ENCODE data around the gene DACH1. TPM values are rescaled to one million over a fixed set of nuclear protein-coding genes. Genes with fewer than 3 reads are reported as not detected.

DACH1 gene
- total and polyA plus RNA-seq, 2 donors (not counting 3 experiments of a cell fraction or from before 2014, with no cell fraction given), result 8.6 to 28.3 TPM

DNA sequence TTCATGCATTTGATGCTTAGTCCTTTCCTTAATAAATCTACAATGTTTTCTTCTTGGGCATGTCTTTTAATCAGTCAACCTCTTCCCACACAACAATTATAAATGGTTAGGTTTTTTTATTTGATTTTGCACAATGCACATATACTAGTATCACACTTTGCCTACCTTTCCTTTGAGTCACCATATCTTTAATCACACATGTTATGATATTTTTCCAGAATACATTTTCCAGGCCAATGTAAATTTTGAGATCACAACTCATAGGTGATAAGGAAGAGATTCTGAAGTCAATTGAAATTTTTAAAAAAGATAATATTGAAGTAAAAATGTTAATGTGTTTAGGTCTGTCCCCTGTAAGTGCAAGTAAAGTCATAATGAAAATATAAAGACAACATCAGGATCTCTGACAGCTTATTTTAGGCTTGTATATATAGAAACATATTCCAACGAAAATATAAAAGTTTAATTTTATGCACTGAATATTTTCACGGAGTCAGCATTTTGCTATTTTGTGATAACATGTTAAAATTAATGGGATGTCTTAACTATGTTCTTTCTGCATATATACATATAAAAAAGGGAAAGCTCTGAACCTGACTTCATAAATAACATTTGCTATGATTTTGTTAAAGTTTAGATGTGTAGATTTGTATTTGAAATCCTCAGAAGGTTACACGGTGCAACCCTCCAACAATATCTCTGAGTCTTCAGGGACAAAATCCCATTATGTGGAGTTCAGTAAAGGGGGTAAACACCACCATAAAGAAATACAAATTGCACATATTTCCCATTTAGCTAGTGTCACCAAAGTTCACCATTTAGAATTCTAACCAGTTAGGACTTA is 351.9 kb downstream of the DACH1 start:
- Histone ChIP-seq H2AFZ (ENCODE audit: low read depth, low read length) (no peak overlapping the region), H4K20me1 (replicated peaks; ENCODE audit: control insufficient read depth, extremely low read depth, insufficient read depth, low read length) (no peaks in the 10 kb centered on the region), H3K27ac (ENCODE audit: insufficient read depth, low read depth, low read length) (no peak overlapping the region), H3K4me3 (replicated peaks in 1 of 3; ENCODE audit: insufficient read depth in 1 of 3, low read depth in 1 of 3, low read length in 3 of 3) (no peak overlapping the region), H3K9ac (replicated peaks; ENCODE audit: extremely low read depth, insufficient read depth, low read length) (no peak overlapping the region), H3K4me2 (ENCODE audit: insufficient read depth, low read length) (peak overlapping the region; percentile 25), H3K36me3 (ENCODE audit: control insufficient read depth in 2 of 2, extremely low read depth in 1 of 2, insufficient read depth in 2 of 2, low read length in 2 of 2) (no peaks in the 10 kb centered on the region), H3K27me3 (ENCODE audit: control insufficient read depth in 2 of 2, insufficient read depth in 2 of 2, low read length in 2 of 2) (no peaks in the 10 kb centered on the region), H3K9me1 (replicated peaks; ENCODE audit: control insufficient read depth, extremely low read depth, insufficient read depth, low read length) (peaks cover 2% of the 10 kb centered on the region), H3K4me1 (ENCODE audit: control insufficient read depth, extremely low read depth, insufficient read depth, low read length) (peaks cover 17% of the 10 kb centered on the region), H3K9me3 (replicated peaks; ENCODE audit: control insufficient read depth, insufficient read depth, low read length) (no peaks in the 10 kb centered on the region), H3K79me2 (ENCODE audit: control insufficient read depth, insufficient read depth, low read length) (no peaks in the 10 kb centered on the region)
- ChIA-PET POLR2A (no interaction called here), CTCF (interaction anchor here (1.4 kb wide), 1 partner anchor 27 kb away, joined by 3 read pairs; no protein-coding TSS in a partner anchor)
- BruUV-seq (replicated peaks), result no TSS peak
- no peak for FAIRE-seq
- dilution Hi-C loops (cut with MboI; ENCODE audit: extremely low pct_ligation_motif_present, low sequenced_read_pairs) (no loop called here), intact Hi-C loops (cut with micrococcal nuclease) (no loop called here)
- TF ChIP-seq FOS (IDR thresholded peaks at IDR 0.05; ENCODE audit: borderline replicate concordance, insufficient read depth, low read length), result peak; percentile 19
- TF ChIP-seq, protein P1, sequence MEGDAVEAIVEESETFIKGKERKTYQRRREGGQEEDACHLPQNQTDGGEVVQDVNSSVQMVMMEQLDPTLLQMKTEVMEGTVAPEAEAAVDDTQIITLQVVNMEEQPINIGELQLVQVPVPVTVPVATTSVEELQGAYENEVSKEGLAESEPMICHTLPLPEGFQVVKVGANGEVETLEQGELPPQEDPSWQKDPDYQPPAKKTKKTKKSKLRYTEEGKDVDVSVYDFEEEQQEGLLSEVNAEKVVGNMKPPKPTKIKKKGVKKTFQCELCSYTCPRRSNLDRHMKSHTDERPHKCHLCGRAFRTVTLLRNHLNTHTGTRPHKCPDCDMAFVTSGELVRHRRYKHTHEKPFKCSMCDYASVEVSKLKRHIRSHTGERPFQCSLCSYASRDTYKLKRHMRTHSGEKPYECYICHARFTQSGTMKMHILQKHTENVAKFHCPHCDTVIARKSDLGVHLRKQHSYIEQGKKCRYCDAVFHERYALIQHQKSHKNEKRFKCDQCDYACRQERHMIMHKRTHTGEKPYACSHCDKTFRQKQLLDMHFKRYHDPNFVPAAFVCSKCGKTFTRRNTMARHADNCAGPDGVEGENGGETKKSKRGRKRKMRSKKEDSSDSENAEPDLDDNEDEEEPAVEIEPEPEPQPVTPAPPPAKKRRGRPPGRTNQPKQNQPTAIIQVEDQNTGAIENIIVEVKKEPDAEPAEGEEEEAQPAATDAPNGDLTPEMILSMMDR (IDR thresholded peaks at IDR 0.05; ENCODE audit: extremely low read depth in 1 of 2, insufficient read depth in 1 of 2, low read depth in 1 of 2, low read length in 2 of 2), result no peak
- peak; percentile 52 for TF ChIP-seq GATA2 (IDR thresholded peaks at IDR 0.05; ENCODE audit: insufficient read depth, insufficient read length, low read depth, low read length)
- peak; percentile 69 for DNase-seq (ENCODE audit: low read depth, low spot score)

Data from endothelial cell of umbilical vein (primary cell).